Panc1 (cell line): ENCODE results near the gene NLRP11. TPM values are rescaled to one million over a fixed set of nuclear protein-coding genes. Genes with fewer than 3 reads are reported as not detected.

Source experiments
- ATAC-seq: fragments of 200-7000 bp; cut with Tn5 transposase; 2 replicates; pipeline ENCODE4 v1.9.1; 2020; ENCODE audit warnings: mild to moderate bottlenecking, moderate library complexity
- BruUV-seq: library from RNA; stranded (reverse); fragments of 400-500 nt; replicated peaks from 2 replicates; lab custom pipeline; 2021; lab: Mats Ljungman, UMichigan
- CTCF ChIA-PET: fragments of 300-600 bp; sonication (Branson Sonifier 250); formaldehyde crosslinking; loops from one replicate; lab custom pipeline; 2022; ENCODE audit warnings: antibody characterized with exemption; lab: Charles Lee
- POLR2A ChIA-PET: fragments of 300-600 bp; sonication (Branson Sonifier 250); formaldehyde crosslinking; loops from one replicate; lab custom pipeline; 2022; ENCODE audit warnings: antibody characterized with exemption; lab: Charles Lee
- DNase-seq: peaks from one replicate; pipeline ENCODE4 v3.0.0-alpha.2; 2010; ENCODE audit warnings: low read depth, low spot score
- H3K27ac ChIP-seq: 2 replicates; pipeline ENCODE4 v1.5.1; 2011; ENCODE audit warnings: mild to moderate bottlenecking, low read length, inconsistent platforms
- H3K27me3 ChIP-seq: fragments of 200-500 bp; sonication (Bioruptor generic); 2 replicates; pipeline ENCODE4 v1.6.0; 2014; ENCODE audit warnings: low read length, inconsistent platforms; ENCODE audit not compliant: control insufficient read depth, insufficient read depth
- H3K36me3 ChIP-seq: fragments of 200-500 bp; sonication (Bioruptor generic); 2 replicates; pipeline ENCODE4 v1.5.1; 2014; ENCODE audit warnings: inconsistent platforms, mild to moderate bottlenecking, low read length, moderate library complexity; ENCODE audit not compliant: control insufficient read depth, insufficient read depth
- H3K4me1 ChIP-seq: 2 replicates; pipeline ENCODE4 v1.5.1; 2011; ENCODE audit warnings: inconsistent platforms, mild to moderate bottlenecking, low read length, moderate library complexity; ENCODE audit not compliant: control insufficient read depth, insufficient read depth
- H3K4me3 ChIP-seq, 2 experiments: 2 replicates each; pipeline ENCODE4 v1.5.1; 2011 to 2012; ENCODE audit warnings: low read depth in 2 of 2, low read length in 2 of 2, mild to moderate bottlenecking in 2 of 2, inconsistent platforms in 1 of 2, moderate library complexity in 1 of 2
- H3K9me3 ChIP-seq: fragments of 200-500 bp; sonication (Bioruptor generic); 2 replicates; pipeline ENCODE4 v1.5.1; 2014; ENCODE audit warnings: low read depth, mild to moderate bottlenecking, inconsistent platforms, low read length, moderate library complexity; ENCODE audit not compliant: control insufficient read depth, insufficient read depth
- POLR2AphosphoS5 ChIP-seq: IDR thresholded peaks from 2 replicates; pipeline ENCODE4 v1.6.1; 2012; ENCODE audit warnings: mild to moderate bottlenecking, low read depth, low read length, moderate library complexity
- SIN3A ChIP-seq: IDR thresholded peaks from 2 replicates; pipeline ENCODE4 v1.6.1; 2012; ENCODE audit warnings: low read depth, mild to moderate bottlenecking, low read length, moderate library complexity, borderline replicate concordance; ENCODE audit not compliant: insufficient read depth
- TCF7L2 ChIP-seq: IDR thresholded peaks from 2 replicates; pipeline ENCODE4 v1.6.1; 2011; ENCODE audit warnings: mild to moderate bottlenecking, low read depth, low read length, inconsistent platforms
- in situ Hi-C: cut with HindIII; loops from 2 replicates; pipeline ENCODE4 v1.10.0; 2016; ENCODE audit warnings: low sequenced_read_pairs, low pct_unique_long_range_greater_than_20kb
- intact Hi-C: fragments of 100-400 bp; cut with micrococcal nuclease; formaldehyde crosslinking; loops from one replicate; pipeline ENCODE4 v1.10.0; 2022; ENCODE audit not compliant: unreplicated experiment
- total RNA-seq: library from RNA; stranded (reverse); gene quantifications from one replicate; pipeline ENCODE4 v1.2.1, GENCODE V29; 2021; ENCODE audit not compliant: unreplicated experiment
- TF ChIP-seq, protein P1 (sequence below), 2 experiments: IDR thresholded peaks; 2 replicates each; pipeline ENCODE4 v1.6.1; 2011 to 2012; ENCODE audit warnings: low read depth in 2 of 2, control low read depth in 1 of 2, low read length in 1 of 2, mild to moderate bottlenecking in 1 of 2, moderate library complexity in 1 of 2; ENCODE audit not compliant: insufficient read depth in 1 of 2
- TF ChIP-seq, protein P2 (sequence below): fragments of 450-650 bp; IDR thresholded peaks from 2 replicates; pipeline ENCODE4 v1.5.1; 2017; ENCODE audit warnings: mild to moderate bottlenecking

NLRP11 gene
- total RNA-seq, 1 experiment from 2014 or later: 0.18 TPM

DNA sequence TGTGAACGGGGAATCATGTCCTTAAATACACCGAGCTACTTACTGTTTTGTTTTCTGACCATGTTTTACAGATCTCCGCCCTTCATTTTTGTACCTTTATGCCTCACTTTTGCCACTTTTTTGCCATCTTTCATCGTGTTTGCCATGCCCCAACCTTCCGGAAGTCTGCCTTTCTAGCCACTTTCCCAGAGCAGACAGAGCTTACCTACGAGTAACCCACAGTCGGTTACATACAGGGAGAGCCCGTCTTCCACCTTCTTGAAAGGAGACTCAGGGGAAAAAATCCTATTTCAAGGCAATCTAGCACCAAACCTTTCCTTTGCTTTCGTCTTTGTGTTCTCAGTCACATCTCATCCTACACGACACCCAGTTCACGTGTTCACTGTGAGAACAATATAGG lies 36.8 kb downstream of the NLRP11 start:
- DNase-seq (no peak), ATAC-seq (no peak)
- Histone ChIP-seq H3K27me3 (peaks cover 10% of the 10 kb centered on the region), H3K4me1 (no peaks in the 10 kb centered on the region), H3K9me3 (no peaks in the 10 kb centered on the region), H3K36me3 (no peaks in the 10 kb centered on the region), H3K4me3 (no peak overlapping the region), H3K27ac (no peak overlapping the region)
- in situ Hi-C loops: no loop called here
- intact Hi-C loops: no loop called here
- TF ChIP-seq TCF7L2: no peak
- TF ChIP-seq POLR2AphosphoS5: no peak
- TF ChIP-seq SIN3A: no peak
- TF ChIP-seq, protein P1, sequence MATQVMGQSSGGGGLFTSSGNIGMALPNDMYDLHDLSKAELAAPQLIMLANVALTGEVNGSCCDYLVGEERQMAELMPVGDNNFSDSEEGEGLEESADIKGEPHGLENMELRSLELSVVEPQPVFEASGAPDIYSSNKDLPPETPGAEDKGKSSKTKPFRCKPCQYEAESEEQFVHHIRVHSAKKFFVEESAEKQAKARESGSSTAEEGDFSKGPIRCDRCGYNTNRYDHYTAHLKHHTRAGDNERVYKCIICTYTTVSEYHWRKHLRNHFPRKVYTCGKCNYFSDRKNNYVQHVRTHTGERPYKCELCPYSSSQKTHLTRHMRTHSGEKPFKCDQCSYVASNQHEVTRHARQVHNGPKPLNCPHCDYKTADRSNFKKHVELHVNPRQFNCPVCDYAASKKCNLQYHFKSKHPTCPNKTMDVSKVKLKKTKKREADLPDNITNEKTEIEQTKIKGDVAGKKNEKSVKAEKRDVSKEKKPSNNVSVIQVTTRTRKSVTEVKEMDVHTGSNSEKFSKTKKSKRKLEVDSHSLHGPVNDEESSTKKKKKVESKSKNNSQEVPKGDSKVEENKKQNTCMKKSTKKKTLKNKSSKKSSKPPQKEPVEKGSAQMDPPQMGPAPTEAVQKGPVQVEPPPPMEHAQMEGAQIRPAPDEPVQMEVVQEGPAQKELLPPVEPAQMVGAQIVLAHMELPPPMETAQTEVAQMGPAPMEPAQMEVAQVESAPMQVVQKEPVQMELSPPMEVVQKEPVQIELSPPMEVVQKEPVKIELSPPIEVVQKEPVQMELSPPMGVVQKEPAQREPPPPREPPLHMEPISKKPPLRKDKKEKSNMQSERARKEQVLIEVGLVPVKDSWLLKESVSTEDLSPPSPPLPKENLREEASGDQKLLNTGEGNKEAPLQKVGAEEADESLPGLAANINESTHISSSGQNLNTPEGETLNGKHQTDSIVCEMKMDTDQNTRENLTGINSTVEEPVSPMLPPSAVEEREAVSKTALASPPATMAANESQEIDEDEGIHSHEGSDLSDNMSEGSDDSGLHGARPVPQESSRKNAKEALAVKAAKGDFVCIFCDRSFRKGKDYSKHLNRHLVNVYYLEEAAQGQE (IDR thresholded peaks at IDR 0.05; ENCODE audit: insufficient read depth in 1 of 2, low read depth in 2 of 2, low read length in 1 of 2): no peak
- TF ChIP-seq, protein P2, sequence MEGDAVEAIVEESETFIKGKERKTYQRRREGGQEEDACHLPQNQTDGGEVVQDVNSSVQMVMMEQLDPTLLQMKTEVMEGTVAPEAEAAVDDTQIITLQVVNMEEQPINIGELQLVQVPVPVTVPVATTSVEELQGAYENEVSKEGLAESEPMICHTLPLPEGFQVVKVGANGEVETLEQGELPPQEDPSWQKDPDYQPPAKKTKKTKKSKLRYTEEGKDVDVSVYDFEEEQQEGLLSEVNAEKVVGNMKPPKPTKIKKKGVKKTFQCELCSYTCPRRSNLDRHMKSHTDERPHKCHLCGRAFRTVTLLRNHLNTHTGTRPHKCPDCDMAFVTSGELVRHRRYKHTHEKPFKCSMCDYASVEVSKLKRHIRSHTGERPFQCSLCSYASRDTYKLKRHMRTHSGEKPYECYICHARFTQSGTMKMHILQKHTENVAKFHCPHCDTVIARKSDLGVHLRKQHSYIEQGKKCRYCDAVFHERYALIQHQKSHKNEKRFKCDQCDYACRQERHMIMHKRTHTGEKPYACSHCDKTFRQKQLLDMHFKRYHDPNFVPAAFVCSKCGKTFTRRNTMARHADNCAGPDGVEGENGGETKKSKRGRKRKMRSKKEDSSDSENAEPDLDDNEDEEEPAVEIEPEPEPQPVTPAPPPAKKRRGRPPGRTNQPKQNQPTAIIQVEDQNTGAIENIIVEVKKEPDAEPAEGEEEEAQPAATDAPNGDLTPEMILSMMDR: no peak
- BruUV-seq: no TSS peak
- ChIA-PET POLR2A (no interaction called here), CTCF (interaction anchor here (0.7 kb wide), 2 partner anchors 66 to 457 kb away, joined by 3 read pairs; no protein-coding TSS in a partner anchor)

DNA sequence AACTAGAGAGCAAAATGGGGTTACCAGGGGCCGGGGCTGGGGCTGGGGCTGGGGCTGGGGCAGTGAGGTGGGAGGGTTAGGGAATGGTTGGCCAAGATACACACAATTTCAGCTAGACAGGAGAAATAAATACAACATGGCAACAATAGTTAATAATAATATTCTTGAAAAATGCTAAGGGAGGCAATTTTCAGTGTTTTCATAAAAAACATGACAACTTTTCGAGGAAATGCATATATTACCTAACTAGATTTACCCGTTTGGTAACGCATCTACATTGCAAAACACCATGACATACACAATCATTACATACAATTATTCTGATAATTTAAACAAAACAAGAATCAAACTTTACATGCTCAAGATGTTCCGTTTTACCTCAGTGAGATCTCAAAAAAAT lies 50.7 kb downstream of the NLRP11 start:
- ChIA-PET CTCF (no interaction called here), POLR2A (no interaction called here)
- ATAC-seq (no peak), DNase-seq (no peak)
- in situ Hi-C loops (no loop called here), intact Hi-C loops (no loop called here)
- Histone ChIP-seq H3K4me3 (no peak overlapping the region), H3K4me1 (0 out of 2 replicates have a peak, but pooled peaks cover 3% of the 10 kb centered on the region), H3K36me3 (no peaks in the 10 kb centered on the region), H3K9me3 (no peaks in the 10 kb centered on the region), H3K27ac (no peak overlapping the region), H3K27me3 (peaks cover 8% of the 10 kb centered on the region)
- BruUV-seq: no TSS peak
- TF ChIP-seq, protein P2: no peak
- no peak for TF ChIP-seq TCF7L2
- TF ChIP-seq, protein P1 (IDR thresholded peaks at IDR 0.05; ENCODE audit: insufficient read depth in 1 of 2, low read depth in 2 of 2, low read length in 1 of 2): no peak
- no peak for TF ChIP-seq SIN3A
- TF ChIP-seq POLR2AphosphoS5: no peak
